Astrocyte of the spinal cord (primary cell): ENCODE measurements around the gene PDGFB.

ENCODE experiments used
- DNase-seq: peaks from one replicate; pipeline ENCODE4 v3.0.0; 2011; ENCODE audit warnings: low read depth, low spot score
- H3K4me3 ChIP-seq: 2 replicates; pipeline ENCODE4 v1.5.1; 2011; ENCODE audit warnings: low read depth, mild to moderate bottlenecking, low read length, moderate library complexity
- CTCF ChIP-seq: IDR thresholded peaks from 2 replicates; pipeline ENCODE4 v1.5.1; 2012; ENCODE audit warnings: low read depth, mild to moderate bottlenecking, low read length, inconsistent platforms
- in situ Hi-C: cut with HindIII; loops from 2 replicates; pipeline ENCODE4 v1.10.0; 2017; ENCODE audit warnings: low sequenced_read_pairs

Gene PDGFB

DNA sequence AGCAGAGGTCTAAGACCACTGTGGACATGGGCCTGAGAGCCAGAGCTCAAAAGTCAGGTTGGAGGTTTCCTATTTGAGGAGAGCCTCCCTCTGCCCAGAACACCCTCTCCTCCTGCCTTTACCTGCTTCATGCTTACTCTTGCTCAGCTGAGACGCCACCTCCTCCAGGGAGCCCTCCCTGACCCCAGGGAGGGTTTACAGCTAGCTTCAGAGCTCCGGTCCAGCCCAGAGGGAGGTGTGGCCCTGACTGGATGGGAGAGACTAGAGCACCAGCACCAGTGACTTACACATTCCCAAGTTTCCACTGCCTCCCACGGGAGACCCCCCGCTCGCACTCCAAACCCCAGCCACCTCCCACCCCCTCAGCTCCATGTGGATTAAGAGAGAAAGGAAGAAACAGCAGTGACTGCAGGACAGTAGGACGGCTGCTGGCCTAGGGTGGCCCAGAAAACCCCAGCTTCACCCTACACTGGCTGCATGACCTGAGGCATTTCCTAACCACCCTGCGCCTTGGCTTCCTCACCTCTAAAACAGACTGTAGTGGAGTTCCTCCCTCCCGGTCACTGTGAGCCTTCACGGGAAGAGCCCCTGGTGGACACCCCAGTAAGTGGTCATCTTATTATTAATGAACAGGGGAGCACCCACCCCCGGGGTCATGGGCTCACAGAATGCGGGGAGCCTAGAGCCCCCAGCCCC, 24.5 kb upstream of the PDGFB start:
- H3K4me3 ChIP-seq, result no peak overlapping the region
- DNase-seq, result no peak
- in situ Hi-C loops, result no loop called here
- TF ChIP-seq CTCF, result no peak

GRCh38 chr22:39268645-39269044, 23.9 kb upstream of the PDGFB start:
- in situ Hi-C loops, result no loop called here
- H3K4me3 ChIP-seq, result no peak overlapping the region
- DNase-seq, result no peak
- no peak for TF ChIP-seq CTCF

DNA sequence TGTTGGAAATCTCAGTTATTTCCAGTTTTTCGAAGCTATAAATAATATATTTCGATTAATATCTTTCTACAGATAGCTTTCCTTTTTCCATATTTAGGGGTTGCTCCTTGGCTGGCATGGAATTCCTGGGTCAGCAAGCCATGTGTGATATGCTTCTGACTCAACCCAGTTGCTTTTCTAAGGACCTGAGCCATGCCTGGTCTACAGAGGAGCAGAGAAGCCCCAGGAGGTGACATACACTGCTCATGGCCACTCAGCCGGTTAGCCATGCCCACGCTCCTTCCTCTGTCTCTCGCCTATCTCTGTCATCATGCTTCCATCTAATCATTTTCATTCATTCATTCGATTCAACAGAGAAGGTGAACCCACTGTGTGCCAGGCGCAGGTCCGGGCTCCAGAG, 23.2 kb upstream of the PDGFB start:
- no peak for TF ChIP-seq CTCF
- no peak overlapping the region for H3K4me3 ChIP-seq
- in situ Hi-C loops, result no loop called here
- DNase-seq, result no peak

- no peak for DNase-seq
- no peak for TF ChIP-seq CTCF
- H3K4me3 ChIP-seq, result no peak overlapping the region
- in situ Hi-C loops, result no loop called here
Observed at GRCh38 chr22:39266398-39267030, 21.7 kb upstream of the PDGFB start.

DNA sequence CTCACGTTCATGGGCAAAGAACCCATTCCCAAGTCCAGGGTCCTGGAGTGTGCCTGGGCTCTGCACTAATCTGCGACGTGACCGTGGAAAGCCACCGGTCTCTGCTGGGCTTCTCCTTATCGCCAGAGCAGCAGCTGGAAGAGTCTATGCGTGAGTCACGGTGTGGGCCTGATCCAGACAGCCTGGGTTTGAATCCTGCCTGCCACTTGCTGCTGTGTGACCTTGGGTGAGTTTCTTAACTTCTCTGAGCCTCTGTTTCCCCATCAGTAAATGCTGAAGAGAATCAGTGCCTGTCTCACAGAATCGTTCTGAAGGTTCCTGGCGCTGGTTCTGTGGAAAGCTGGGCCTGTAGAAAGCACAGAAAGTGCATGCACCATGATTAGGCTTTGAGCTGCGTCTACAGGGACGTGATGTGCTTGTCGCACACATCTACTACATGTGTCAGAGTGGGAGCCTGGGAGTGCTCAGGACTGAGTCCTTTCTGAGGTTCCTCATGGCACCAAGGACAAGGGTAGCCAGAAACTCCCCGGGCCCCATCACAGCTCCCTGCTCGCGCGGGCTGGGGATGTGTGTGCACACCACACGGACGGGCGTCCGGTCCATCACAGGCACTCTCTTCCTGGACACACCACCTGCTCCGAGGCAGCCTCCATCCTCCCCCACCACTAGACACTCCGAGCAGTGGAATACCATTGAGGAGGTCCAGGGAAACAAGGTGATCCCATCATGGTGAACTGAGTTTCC, 20.5 kb upstream of the PDGFB start:
- TF ChIP-seq CTCF, result no peak
- in situ Hi-C loops, result no loop called here
- no peak overlapping the region for H3K4me3 ChIP-seq
- no peak for DNase-seq

GRCh38 chr22:39264349-39265038, 19.7 kb upstream of the PDGFB start:
- H3K4me3 ChIP-seq, result no peak overlapping the region
- in situ Hi-C loops, result no loop called here
- no peak for TF ChIP-seq CTCF
- no peak for DNase-seq
